H9 (cell line): ENCODE measurements around the gene AIFM3. TPM values are rescaled to one million over a fixed set of nuclear protein-coding genes. Genes with fewer than 3 reads are reported as not detected.

ENCODE experiments used
- DNase-seq: peaks from one replicate; pipeline ENCODE4 v3.0.0-alpha.2; 2017
- H2AFZ ChIP-seq: one replicate; pipeline ENCODE4 v1.6.1; 2013; ENCODE audit warnings: mild to moderate bottlenecking, low read length, control low read depth, moderate library complexity
- H2AK5ac ChIP-seq: 2 replicates; pipeline ENCODE4 v1.6.1; 2013; ENCODE audit warnings: low read length, control low read depth, mixed read lengths; ENCODE audit not compliant: insufficient read length
- H2BK120ac ChIP-seq: one replicate; pipeline ENCODE4 v1.6.1; 2013; ENCODE audit warnings: low read depth, mild to moderate bottlenecking, low read length, control low read depth, inconsistent platforms; ENCODE audit not compliant: poor library complexity, severe bottlenecking
- H2BK12ac ChIP-seq: 2 replicates; pipeline ENCODE4 v1.6.1; 2013; ENCODE audit warnings: low read length, control low read depth, mixed read lengths, low read depth; ENCODE audit not compliant: insufficient read length
- H2BK15ac ChIP-seq: 2 replicates; pipeline ENCODE4 v1.6.1; 2013; ENCODE audit warnings: low read depth, low read length, control low read depth
- H2BK20ac ChIP-seq: one replicate; pipeline ENCODE4 v1.6.1; 2013; ENCODE audit warnings: low read depth, mild to moderate bottlenecking, low read length, control low read depth, inconsistent platforms; ENCODE audit not compliant: poor library complexity, severe bottlenecking
- H2BK5ac ChIP-seq: 2 replicates; pipeline ENCODE4 v1.6.1; 2013; ENCODE audit warnings: low read length, control low read depth, mixed read lengths; ENCODE audit not compliant: insufficient read length
- H3K14ac ChIP-seq: 2 replicates; pipeline ENCODE4 v1.6.1; 2013; ENCODE audit warnings: low read length, control low read depth; ENCODE audit not compliant: insufficient read depth
- H3K18ac ChIP-seq: 2 replicates; pipeline ENCODE4 v1.6.1; 2013; ENCODE audit warnings: low read depth, mild to moderate bottlenecking, mixed read lengths, low read length, control low read depth; ENCODE audit not compliant: insufficient read length
- H3K23ac ChIP-seq: 2 replicates; pipeline ENCODE4 v1.6.1; 2013; ENCODE audit warnings: low read length, control low read depth, mixed read lengths, low read depth; ENCODE audit not compliant: insufficient read length
- H3K23me2 ChIP-seq: 2 replicates; pipeline ENCODE4 v1.6.1; 2013; ENCODE audit warnings: low read depth, mild to moderate bottlenecking, mixed read lengths, low read length, control low read depth; ENCODE audit not compliant: insufficient read length, poor library complexity, severe bottlenecking
- H3K27ac ChIP-seq: 2 replicates; pipeline ENCODE4 v1.5.1; 2013; ENCODE audit warnings: low read length, control low read depth, mixed read lengths, low read depth; ENCODE audit not compliant: insufficient read length
- H3K27me3 ChIP-seq: 2 replicates; pipeline ENCODE4 v1.6.1; 2013; ENCODE audit warnings: low read length, control low read depth, inconsistent platforms; ENCODE audit not compliant: insufficient read depth
- H3K4ac ChIP-seq: 2 replicates; pipeline ENCODE4 v1.6.1; 2013; ENCODE audit warnings: low read depth, mild to moderate bottlenecking, control low read depth, inconsistent platforms, low read length, moderate library complexity
- H3K4me1 ChIP-seq: 2 replicates; pipeline ENCODE4 v1.6.1; 2013; ENCODE audit warnings: low read length, control low read depth, inconsistent platforms; ENCODE audit not compliant: insufficient read depth
- H3K4me2 ChIP-seq: 2 replicates; pipeline ENCODE4 v1.6.1; 2013; ENCODE audit warnings: low read length, control low read depth, mixed read lengths; ENCODE audit not compliant: insufficient read length, insufficient read depth
- H3K56ac ChIP-seq: 2 replicates; pipeline ENCODE4 v1.6.1; 2013; ENCODE audit warnings: low read depth, mild to moderate bottlenecking, mixed read lengths, low read length, control low read depth; ENCODE audit not compliant: insufficient read length
- H3K79me1 ChIP-seq: 2 replicates; pipeline ENCODE4 v1.6.1; 2013; ENCODE audit warnings: low read depth, mild to moderate bottlenecking, moderate library complexity, low read length, control low read depth, inconsistent platforms; ENCODE audit not compliant: insufficient read depth, poor library complexity, severe bottlenecking
- H3K79me2 ChIP-seq: 2 replicates; pipeline ENCODE4 v1.6.1; 2013; ENCODE audit warnings: low read length, control low read depth, inconsistent platforms; ENCODE audit not compliant: insufficient read depth
- H3K9ac ChIP-seq: 2 replicates; pipeline ENCODE4 v1.6.1; 2013; ENCODE audit warnings: low read length, control low read depth, mixed read lengths; ENCODE audit not compliant: insufficient read length; ENCODE audit errors: extremely low read depth
- H3K9me3 ChIP-seq: one replicate; pipeline ENCODE4 v1.6.1; 2013; ENCODE audit warnings: low read depth, low read length, inconsistent platforms; ENCODE audit not compliant: control insufficient read depth
- H3T11ph ChIP-seq: one replicate; pipeline ENCODE4 v1.6.1; 2013; ENCODE audit warnings: mild to moderate bottlenecking, low read length, control low read depth, inconsistent platforms
- H4K20me1 ChIP-seq: one replicate; pipeline ENCODE4 v1.6.1; 2013; ENCODE audit not compliant: control insufficient read depth, insufficient read length, insufficient read depth
- H4K5ac ChIP-seq: 2 replicates; pipeline ENCODE4 v1.6.1; 2013; ENCODE audit warnings: low read depth, mild to moderate bottlenecking, mixed read lengths, low read length, control low read depth; ENCODE audit not compliant: insufficient read length
- H4K8ac ChIP-seq: replicated peaks from 2 replicates; pipeline ENCODE4 v1.6.1; 2013; ENCODE audit warnings: low read length, control low read depth, mixed read lengths, low read depth; ENCODE audit not compliant: insufficient read length
- H4K91ac ChIP-seq: 2 replicates; pipeline ENCODE4 v1.6.1; 2013; ENCODE audit warnings: low read depth, mild to moderate bottlenecking, moderate library complexity, mixed read lengths, low read length, control low read depth; ENCODE audit not compliant: insufficient read length
- H3K27ac Mint-ChIP-seq, 3 experiments: 2 replicates in 2 of 3; 3 replicates in 1 of 3; pipeline ENCODE4 v1.8.0; 2020 to 2021; ENCODE audit warnings: mixed read lengths in 3 of 3, mild to moderate bottlenecking in 1 of 3, moderate library complexity in 1 of 3
- H3K27me3 Mint-ChIP-seq: 2 replicates; pipeline ENCODE4 v1.8.0; 2021; ENCODE audit warnings: low read depth, mild to moderate bottlenecking, moderate library complexity, mixed read lengths
- H3K36me3 Mint-ChIP-seq, 3 experiments: 2 replicates in 2 of 3; 3 replicates in 1 of 3; pipeline ENCODE4 v1.8.0; 2020 to 2021; ENCODE audit warnings: low read depth in 3 of 3, mixed read lengths in 3 of 3; ENCODE audit not compliant: insufficient read depth in 1 of 3
- H3K4me1 Mint-ChIP-seq, 2 experiments: 2 replicates each; pipeline ENCODE4 v1.8.0; 2020; ENCODE audit warnings: mixed read lengths in 2 of 2
- H3K4me3 Mint-ChIP-seq, 2 experiments: 2 replicates in 1 of 2; 3 replicates in 1 of 2; pipeline ENCODE4 v1.8.0; 2020 to 2021; ENCODE audit warnings: mild to moderate bottlenecking in 2 of 2, mixed read lengths in 2 of 2, moderate library complexity in 1 of 2
- H3K9me3 Mint-ChIP-seq, 2 experiments: 2 replicates in 1 of 2; 3 replicates in 1 of 2; pipeline ENCODE4 v1.8.0; 2020; ENCODE audit warnings: mild to moderate bottlenecking in 2 of 2, mixed read lengths in 2 of 2, moderate library complexity in 1 of 2
- WGBS: extraction: QIAGEN DNeasy Blood & Tissue Kit; methylation state at CpG from one replicate; pipeline ENCODE4 v1.1.7; 2013; ENCODE audit warnings: missing lambda C conversion rate, low lambda C conversion rate, mixed read lengths; ENCODE audit not compliant: insufficient read length; ENCODE audit errors: extremely low coverage; 5-methylcytosine and 5-hydroxymethylcytosine counted together
- total RNA-seq: library from RNA; stranded (reverse); gene quantifications from 2 replicates; pipeline ENCODE4 v1.2.1, GENCODE V29; 2021
- TF ChIP-seq, protein P1 (sequence below): fragments of 200-600 bp; sonication (generic); conservative IDR thresholded peaks from 3 replicates; pipeline ENCODE4 v1.8.0; 2021; ENCODE audit warnings: antibody characterized with exemption, mild to moderate bottlenecking

AIFM3 gene
- total RNA-seq, 1 experiment from 2014 or later, result 1.9 TPM

GRCh38 chr22:20951151-20951931 lies 15.7 kb upstream of the AIFM3 start:
- Histone ChIP-seq H3K27me3 (no peaks in the 10 kb centered on the region), H2BK5ac (no peak overlapping the region), H3K9ac (no peak overlapping the region), H4K5ac (no peak overlapping the region), H4K91ac (no peak overlapping the region), H3K4ac (no peak overlapping the region), H3K56ac (no peak overlapping the region), H2BK12ac (no peak overlapping the region), H3T11ph (no peak overlapping the region), H3K79me2 (peaks cover 11% of the 10 kb centered on the region; the same call in 1 of the 2 replicates), H3K14ac (no peak overlapping the region), H2BK120ac (no peak overlapping the region), H3K4me2 (no peak overlapping the region), H4K20me1 (no peaks in the 10 kb centered on the region), H3K4me1 (no peaks in the 10 kb centered on the region), H2BK20ac (no peak overlapping the region), H3K79me1 (peaks cover 7% of the 10 kb centered on the region), H3K23ac (no peak overlapping the region), H4K8ac (no peak overlapping the region), H3K23me2 (no peaks in the 10 kb centered on the region), H3K9me3 (no peaks in the 10 kb centered on the region), H2BK15ac (no peak overlapping the region), H3K27ac (no peak overlapping the region), H2AFZ (no peak overlapping the region), H3K18ac (no peak overlapping the region), H2AK5ac (no peak overlapping the region)
- TF ChIP-seq, protein P1, sequence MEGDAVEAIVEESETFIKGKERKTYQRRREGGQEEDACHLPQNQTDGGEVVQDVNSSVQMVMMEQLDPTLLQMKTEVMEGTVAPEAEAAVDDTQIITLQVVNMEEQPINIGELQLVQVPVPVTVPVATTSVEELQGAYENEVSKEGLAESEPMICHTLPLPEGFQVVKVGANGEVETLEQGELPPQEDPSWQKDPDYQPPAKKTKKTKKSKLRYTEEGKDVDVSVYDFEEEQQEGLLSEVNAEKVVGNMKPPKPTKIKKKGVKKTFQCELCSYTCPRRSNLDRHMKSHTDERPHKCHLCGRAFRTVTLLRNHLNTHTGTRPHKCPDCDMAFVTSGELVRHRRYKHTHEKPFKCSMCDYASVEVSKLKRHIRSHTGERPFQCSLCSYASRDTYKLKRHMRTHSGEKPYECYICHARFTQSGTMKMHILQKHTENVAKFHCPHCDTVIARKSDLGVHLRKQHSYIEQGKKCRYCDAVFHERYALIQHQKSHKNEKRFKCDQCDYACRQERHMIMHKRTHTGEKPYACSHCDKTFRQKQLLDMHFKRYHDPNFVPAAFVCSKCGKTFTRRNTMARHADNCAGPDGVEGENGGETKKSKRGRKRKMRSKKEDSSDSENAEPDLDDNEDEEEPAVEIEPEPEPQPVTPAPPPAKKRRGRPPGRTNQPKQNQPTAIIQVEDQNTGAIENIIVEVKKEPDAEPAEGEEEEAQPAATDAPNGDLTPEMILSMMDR, result no peak
- DNase-seq, result no peak
- Mint-ChIP-seq H3K27ac (peak overlapping the region in 1 of 3 experiments; percentile 36; a peak in 1 of 7 replicates), H3K4me1 (peaks cover 6 to 13% of the 10 kb centered on the region in 2 experiments), H3K4me3 (no peak overlapping the region), H3K9me3 (no peaks in the 10 kb centered on the region), H3K36me3 (peaks cover 23 to 57% (median 57%) of the 10 kb centered on the region in 3 experiments; a peak in 6 of 7 replicates), H3K27me3 (peaks cover under 1% of the 10 kb centered on the region; the same call in 1 of the 2 replicates)
- WGBS, result no CpG with 5 or more reads among the region's 10 CpGs
